ENCODE measurements around the gene DCXR. TPM values are rescaled to one million over a fixed set of nuclear protein-coding genes. Genes with fewer than 3 reads are reported as not detected.

Gene DCXR
- total RNA-seq, 1 donor from 2014 or later, result 1,477 TPM

- ATAC-seq (no peak), DNase-seq (ENCODE audit: low spot score) (no peak)
These were observed 35.9 kb upstream of the DCXR start for GRCh38 chr17:82073446-82073845.

- no peak for ATAC-seq
- no peak for DNase-seq (ENCODE audit: low spot score)
These were observed 35.3 kb upstream of the DCXR start for GRCh38 chr17:82072827-82073226.

GRCh38 chr17:82070611-82071010 lies 33.1 kb upstream of the DCXR start:
- DNase-seq (ENCODE audit: low spot score) (no peak), ATAC-seq (no peak)

- ATAC-seq, result peak; percentile 70
- no peak for DNase-seq (ENCODE audit: low spot score)
These were observed 28.3 kb upstream of the DCXR start, which contains the start of gene DUS1L for GRCh38 chr17:82065638-82066303. Gene DUS1L (minus strand): TSS chr17:82065804. CDS start chr17:82065059, 745 bp downstream.

- no peak for ATAC-seq
- no peak for DNase-seq (ENCODE audit: low spot score)
These were observed 27.7 kb upstream of the DCXR start for GRCh38 chr17:82065193-82065637.

- DNase-seq (ENCODE audit: low spot score) (no peak), ATAC-seq (peak; percentile 61)
These were observed 27.1 kb upstream of the DCXR start for GRCh38 chr17:82064433-82065192.

- ATAC-seq, result peak; percentile 72
- DNase-seq (ENCODE audit: low spot score), result peak; percentile 82
These were observed 26.2 kb upstream of the DCXR start for GRCh38 chr17:82063424-82064415.

- ATAC-seq (no peak), DNase-seq (ENCODE audit: low spot score) (no peak)
These were observed 25.5 kb upstream of the DCXR start for GRCh38 chr17:82062984-82063368.

GRCh38 chr17:82062076-82062983 lies 24.8 kb upstream of the DCXR start:
- ATAC-seq (no peak), DNase-seq (ENCODE audit: low spot score) (no peak)

- no peak for ATAC-seq
- DNase-seq (ENCODE audit: low spot score), result no peak
These were observed 23.8 kb upstream of the DCXR start for GRCh38 chr17:82061047-82061925.

GRCh38 chr17:82060614-82061013 lies 23.1 kb upstream of the DCXR start:
- ATAC-seq (no peak), DNase-seq (ENCODE audit: low spot score) (no peak)

- no peak for ATAC-seq
These were observed 22.5 kb upstream of the DCXR start for GRCh38 chr17:82060001-82060380.

GRCh38 chr17:82059272-82060000 lies 21.9 kb upstream of the DCXR start:
- ATAC-seq (no peak), DNase-seq (ENCODE audit: low spot score) (no peak)

More at GRCh38 chr17:82060001-82060380, 22.5 kb upstream of the DCXR start:
- DNase-seq (ENCODE audit: low spot score), result no peak

GRCh38 chr17:82058855-82059249 lies 21.4 kb upstream of the DCXR start:
- ATAC-seq (no peak), DNase-seq (ENCODE audit: low spot score) (no peak)

GRCh38 chr17:82058230-82058854 lies 20.8 kb upstream of the DCXR start:
- peak; percentile 9 for ATAC-seq
- no peak for DNase-seq (ENCODE audit: low spot score)

GRCh38 chr17:82056729-82057621 lies 19.5 kb upstream of the DCXR start:
- ATAC-seq (peak; percentile 3), DNase-seq (ENCODE audit: low spot score) (no peak)

All from left lobe of liver (tissue), 2 donors.